ENCODE measurements around the gene HMG20A.

DNA sequence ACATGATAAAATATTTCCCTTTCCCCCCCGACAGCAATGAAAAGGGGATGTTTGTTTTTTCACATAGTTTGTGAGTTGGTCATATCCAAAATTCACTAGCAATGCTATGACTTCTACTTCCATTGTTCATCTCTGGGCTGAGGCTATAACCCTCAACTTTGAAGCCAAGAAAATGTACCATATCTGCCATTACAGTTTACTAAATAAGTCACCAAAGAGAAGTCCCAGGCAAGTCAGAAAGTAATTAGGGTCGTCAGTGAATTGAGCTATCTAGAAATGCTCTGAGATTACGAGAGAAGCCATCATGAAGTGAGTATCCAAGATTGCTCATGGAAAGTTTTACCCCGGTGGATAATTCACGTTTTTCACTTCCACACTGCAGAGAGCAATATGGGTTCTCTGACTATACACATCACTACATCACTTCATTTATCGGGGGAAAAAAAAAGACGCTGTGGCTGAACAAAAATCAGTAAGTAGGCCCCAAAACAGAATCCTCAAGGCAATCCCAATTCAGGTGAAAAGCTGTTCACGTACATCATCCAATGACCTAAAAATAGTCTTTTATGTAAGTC is 2.2 kb upstream of the HMG20A start:
- TF ChIP-seq POLR2AphosphoS5 (IDR thresholded peaks at IDR 0.05; ENCODE audit: low read depth, low read length), result no peak
- TF ChIP-seq, protein P1, sequence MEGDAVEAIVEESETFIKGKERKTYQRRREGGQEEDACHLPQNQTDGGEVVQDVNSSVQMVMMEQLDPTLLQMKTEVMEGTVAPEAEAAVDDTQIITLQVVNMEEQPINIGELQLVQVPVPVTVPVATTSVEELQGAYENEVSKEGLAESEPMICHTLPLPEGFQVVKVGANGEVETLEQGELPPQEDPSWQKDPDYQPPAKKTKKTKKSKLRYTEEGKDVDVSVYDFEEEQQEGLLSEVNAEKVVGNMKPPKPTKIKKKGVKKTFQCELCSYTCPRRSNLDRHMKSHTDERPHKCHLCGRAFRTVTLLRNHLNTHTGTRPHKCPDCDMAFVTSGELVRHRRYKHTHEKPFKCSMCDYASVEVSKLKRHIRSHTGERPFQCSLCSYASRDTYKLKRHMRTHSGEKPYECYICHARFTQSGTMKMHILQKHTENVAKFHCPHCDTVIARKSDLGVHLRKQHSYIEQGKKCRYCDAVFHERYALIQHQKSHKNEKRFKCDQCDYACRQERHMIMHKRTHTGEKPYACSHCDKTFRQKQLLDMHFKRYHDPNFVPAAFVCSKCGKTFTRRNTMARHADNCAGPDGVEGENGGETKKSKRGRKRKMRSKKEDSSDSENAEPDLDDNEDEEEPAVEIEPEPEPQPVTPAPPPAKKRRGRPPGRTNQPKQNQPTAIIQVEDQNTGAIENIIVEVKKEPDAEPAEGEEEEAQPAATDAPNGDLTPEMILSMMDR (IDR thresholded peaks at IDR 0.05), result no peak
- no peak for TF ChIP-seq TCF7L2 (IDR thresholded peaks at IDR 0.05; ENCODE audit: low read depth, low read length)
- TF ChIP-seq, protein P2, sequence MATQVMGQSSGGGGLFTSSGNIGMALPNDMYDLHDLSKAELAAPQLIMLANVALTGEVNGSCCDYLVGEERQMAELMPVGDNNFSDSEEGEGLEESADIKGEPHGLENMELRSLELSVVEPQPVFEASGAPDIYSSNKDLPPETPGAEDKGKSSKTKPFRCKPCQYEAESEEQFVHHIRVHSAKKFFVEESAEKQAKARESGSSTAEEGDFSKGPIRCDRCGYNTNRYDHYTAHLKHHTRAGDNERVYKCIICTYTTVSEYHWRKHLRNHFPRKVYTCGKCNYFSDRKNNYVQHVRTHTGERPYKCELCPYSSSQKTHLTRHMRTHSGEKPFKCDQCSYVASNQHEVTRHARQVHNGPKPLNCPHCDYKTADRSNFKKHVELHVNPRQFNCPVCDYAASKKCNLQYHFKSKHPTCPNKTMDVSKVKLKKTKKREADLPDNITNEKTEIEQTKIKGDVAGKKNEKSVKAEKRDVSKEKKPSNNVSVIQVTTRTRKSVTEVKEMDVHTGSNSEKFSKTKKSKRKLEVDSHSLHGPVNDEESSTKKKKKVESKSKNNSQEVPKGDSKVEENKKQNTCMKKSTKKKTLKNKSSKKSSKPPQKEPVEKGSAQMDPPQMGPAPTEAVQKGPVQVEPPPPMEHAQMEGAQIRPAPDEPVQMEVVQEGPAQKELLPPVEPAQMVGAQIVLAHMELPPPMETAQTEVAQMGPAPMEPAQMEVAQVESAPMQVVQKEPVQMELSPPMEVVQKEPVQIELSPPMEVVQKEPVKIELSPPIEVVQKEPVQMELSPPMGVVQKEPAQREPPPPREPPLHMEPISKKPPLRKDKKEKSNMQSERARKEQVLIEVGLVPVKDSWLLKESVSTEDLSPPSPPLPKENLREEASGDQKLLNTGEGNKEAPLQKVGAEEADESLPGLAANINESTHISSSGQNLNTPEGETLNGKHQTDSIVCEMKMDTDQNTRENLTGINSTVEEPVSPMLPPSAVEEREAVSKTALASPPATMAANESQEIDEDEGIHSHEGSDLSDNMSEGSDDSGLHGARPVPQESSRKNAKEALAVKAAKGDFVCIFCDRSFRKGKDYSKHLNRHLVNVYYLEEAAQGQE (IDR thresholded peaks at IDR 0.05; ENCODE audit: insufficient read depth in 1 of 2, low read depth in 2 of 2, low read length in 1 of 2), result no peak

All from Panc1 (cell line).